GM13976 (cell line): ENCODE data around the gene RNF207.

Experiments
- DNase-seq: peaks from one replicate; pipeline ENCODE4 v3.0.0; 2012; ENCODE audit warnings: low spot score
- in situ Hi-C: fragments of 300-500 bp; cut with MboI; formaldehyde crosslinking; loops from one replicate; pipeline ENCODE4 v1.12.0; 2022; ENCODE audit warnings: low sequenced_read_pairs, mixed read lengths, inconsistent platforms; ENCODE audit not compliant: unreplicated experiment
- TF ChIP-seq, protein P1 (sequence below): IDR thresholded peaks from 2 replicates; pipeline ENCODE4 v1.5.1; 2012; ENCODE audit warnings: borderline replicate concordance, mild to moderate bottlenecking; ENCODE audit not compliant: insufficient read depth; ENCODE audit errors: extremely low read depth, missing control alignments, control extremely low read depth

RNF207 gene

DNA sequence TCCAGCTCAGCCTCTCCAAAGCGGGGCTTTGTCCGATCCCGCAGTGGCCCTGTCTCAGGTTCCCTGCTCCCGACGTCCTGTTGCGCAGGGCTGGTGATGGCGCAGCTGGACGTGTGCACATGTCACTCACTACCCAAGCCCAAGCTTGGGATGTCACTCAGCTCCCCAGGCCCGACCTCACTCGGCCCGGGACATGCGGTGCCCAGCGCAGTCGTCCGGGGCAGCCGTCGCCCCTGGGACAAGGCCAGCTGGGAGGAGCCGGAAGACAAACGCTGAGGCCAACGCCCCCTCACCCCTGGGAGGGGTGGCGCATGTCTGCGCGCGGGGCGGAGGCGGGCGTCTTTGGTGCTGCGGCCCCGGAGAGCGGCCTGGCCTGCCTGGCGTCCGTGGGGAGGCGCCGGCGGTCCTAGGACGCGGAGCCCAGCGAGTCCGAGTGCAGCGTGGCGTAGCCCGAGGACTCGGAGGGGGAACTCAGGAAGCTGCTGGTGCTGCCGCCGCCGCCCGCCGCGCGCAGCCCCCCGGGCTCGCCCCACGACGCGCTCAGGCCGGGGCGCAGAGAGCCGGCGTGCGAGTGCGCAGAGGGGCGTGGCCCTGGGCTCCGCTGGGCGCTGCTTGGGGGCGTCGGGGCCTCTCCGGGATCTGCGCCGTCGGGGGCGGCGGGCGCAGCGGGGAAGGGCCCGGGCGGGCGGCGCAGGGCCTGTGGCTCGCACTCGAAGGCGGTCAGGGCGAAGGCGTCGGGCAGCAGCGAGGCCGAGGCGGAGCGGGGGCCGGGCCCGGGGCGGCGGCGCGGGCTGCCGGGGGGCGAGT, 43.2 kb downstream of the RNF207 start:
- in situ Hi-C loops: loop anchor here (5.0 kb wide), 1 partner anchor 98 kb away; no protein-coding TSS in a partner anchor
- TF ChIP-seq, protein P1, sequence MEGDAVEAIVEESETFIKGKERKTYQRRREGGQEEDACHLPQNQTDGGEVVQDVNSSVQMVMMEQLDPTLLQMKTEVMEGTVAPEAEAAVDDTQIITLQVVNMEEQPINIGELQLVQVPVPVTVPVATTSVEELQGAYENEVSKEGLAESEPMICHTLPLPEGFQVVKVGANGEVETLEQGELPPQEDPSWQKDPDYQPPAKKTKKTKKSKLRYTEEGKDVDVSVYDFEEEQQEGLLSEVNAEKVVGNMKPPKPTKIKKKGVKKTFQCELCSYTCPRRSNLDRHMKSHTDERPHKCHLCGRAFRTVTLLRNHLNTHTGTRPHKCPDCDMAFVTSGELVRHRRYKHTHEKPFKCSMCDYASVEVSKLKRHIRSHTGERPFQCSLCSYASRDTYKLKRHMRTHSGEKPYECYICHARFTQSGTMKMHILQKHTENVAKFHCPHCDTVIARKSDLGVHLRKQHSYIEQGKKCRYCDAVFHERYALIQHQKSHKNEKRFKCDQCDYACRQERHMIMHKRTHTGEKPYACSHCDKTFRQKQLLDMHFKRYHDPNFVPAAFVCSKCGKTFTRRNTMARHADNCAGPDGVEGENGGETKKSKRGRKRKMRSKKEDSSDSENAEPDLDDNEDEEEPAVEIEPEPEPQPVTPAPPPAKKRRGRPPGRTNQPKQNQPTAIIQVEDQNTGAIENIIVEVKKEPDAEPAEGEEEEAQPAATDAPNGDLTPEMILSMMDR: no peak
- DNase-seq: no peak

DNA sequence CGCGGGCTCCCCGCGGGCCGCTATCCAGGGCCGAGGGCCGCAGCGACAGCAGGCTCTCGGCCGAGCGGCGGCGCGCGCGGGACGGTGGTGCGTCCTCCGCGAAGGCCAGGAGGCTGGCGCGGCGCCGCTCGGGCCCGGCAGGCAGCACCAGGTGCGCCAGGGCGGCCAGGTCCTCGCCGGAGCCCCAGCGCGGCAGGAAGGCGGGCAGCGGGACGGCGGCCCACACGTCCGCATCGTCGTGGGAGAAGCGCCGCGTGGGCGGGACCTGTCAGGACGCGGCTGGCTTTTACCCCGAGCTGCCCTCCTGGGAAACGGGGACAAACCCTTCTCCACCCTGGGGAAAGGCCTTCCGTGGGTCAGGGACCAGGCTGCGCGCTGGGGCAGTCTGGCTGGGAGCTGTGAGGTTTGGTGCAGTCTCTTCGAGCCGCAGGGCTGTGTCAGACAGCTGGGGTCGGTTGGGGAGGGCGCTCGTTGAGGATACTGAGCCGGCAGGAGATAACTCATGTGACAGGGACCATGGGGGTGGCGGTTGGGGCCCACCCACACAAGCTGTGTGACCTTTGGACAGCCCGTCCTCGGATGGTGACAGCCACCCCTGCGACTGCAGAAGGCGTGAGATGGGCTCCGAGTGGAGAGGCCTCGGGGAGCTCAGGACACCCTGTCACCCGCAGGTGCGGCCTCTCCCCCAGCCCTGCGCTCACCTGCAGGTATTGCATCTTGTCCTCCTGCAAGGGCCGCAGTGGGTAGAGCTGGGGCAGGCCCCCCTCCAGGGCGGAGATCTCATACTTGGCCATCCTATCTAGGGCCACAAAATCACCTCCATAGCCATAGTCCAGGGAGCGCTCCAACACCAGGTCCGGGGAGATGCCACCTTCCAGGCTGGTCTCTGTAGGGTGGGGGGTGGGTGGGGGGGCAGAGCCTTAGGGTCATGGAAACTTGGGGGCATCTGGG, 44.1 kb downstream of the RNF207 start:
- in situ Hi-C loops: loop anchor here (5.0 to 10.0 kb wide), 2 partner anchors 97 to 155 kb away; no protein-coding TSS in a partner anchor
- TF ChIP-seq, protein P1: no peak
- DNase-seq: no peak

- in situ Hi-C loops: loop anchor here (10.0 kb wide), 1 partner anchor 154 kb away; no protein-coding TSS in a partner anchor
- DNase-seq: no peak
- TF ChIP-seq, protein P1: no peak
Measured at GRCh38 chr1:6251233-6251632, 45.3 kb downstream of the RNF207 start.

- TF ChIP-seq, protein P1: no peak
- in situ Hi-C loops: loop anchor here (10.0 kb wide), 1 partner anchor 153 kb away; no protein-coding TSS in a partner anchor
- no peak for DNase-seq
Measured at GRCh38 chr1:6251681-6252373, 45.9 kb downstream of the RNF207 start.

- DNase-seq: no peak
- in situ Hi-C loops: loop anchor here (10.0 kb wide), 1 partner anchor 152 kb away; no protein-coding TSS in a partner anchor
- TF ChIP-seq, protein P1: no peak
Measured at GRCh38 chr1:6252374-6252710, 46.4 kb downstream of the RNF207 start.

GRCh38 chr1:6253380-6253779, 47.5 kb downstream of the RNF207 start:
- TF ChIP-seq, protein P1: no peak
- DNase-seq: no peak
- in situ Hi-C loops: loop anchor here (10.0 kb wide), 1 partner anchor 151 kb away; no protein-coding TSS in a partner anchor
